HepG2 (cell line): ENCODE measurements around the gene HLA-C.

Source experiments
- MXI1 ChIP-seq: IDR thresholded peaks from 3 replicates; pipeline ENCODE4 v1.6.1; 2012; ENCODE audit warnings: low read depth, low read length, inconsistent platforms, borderline replicate concordance
- TGIF2 ChIP-seq: IDR thresholded peaks from 2 replicates; pipeline ENCODE4 v1.6.1; 2016; ENCODE audit warnings: control low read depth, missing compliant biosample characterization
- ZBTB49 ChIP-seq: sonication (generic); formaldehyde crosslinking; IDR thresholded peaks from 2 replicates; pipeline ENCODE4 v1.4.0; 2020; ENCODE audit warnings: missing genetic modification reagents, borderline replicate concordance
- ZNF556 ChIP-seq: sonication (generic); formaldehyde crosslinking; IDR thresholded peaks from 2 replicates; pipeline ENCODE4 v1.4.0; 2020; ENCODE audit warnings: mild to moderate bottlenecking, missing genetic modification reagents, borderline replicate concordance
- TF ChIP-seq, protein P1 (sequence below): sonication (generic); formaldehyde crosslinking; IDR thresholded peaks from 2 replicates; pipeline ENCODE4 v1.8.0; 2022; ENCODE audit warnings: mild to moderate bottlenecking, missing genetic modification reagents; ENCODE audit not compliant: insufficient replicate concordance

DNA sequence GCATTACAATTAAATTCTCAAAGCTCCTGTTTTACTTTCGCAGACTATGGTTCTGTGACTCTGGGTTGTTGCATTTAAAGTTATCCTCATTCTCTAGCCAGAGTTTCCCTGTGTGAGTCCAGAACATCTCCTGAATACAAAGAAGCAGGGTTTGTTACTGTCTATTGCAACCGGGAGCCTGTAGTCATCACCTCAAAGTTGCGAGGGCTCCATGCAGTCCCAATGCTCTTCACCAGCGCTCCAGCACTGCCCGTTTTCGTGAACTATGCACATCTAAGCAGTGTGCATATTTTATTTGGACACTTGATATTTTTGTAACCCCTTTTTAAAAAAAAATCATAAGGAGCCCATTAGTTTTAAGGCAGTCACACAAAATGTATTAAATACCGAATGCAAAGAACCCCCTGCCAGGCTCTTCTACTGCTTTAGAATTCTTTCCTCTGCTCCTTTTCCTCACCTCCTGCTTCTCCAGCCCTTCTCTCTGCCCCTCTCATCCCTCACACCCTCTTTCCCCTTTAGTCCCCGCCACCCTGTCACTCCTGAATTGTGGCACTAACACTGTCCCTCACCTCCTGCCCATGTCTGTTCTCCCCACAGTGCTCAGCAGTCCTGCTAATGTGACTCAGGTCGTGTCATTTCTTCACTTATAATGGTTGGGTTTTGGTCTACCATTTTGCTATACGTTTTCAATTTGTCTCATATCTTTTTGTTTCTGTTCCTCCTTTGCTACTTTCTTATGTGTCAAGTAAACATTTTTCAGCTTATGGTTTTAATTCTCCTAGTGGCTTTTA is 1.1 kb upstream of the HLA-C start:
- TF ChIP-seq TGIF2 (CRISPR knock-in tag) (no peak), ZBTB49 (no peak), MXI1 (no peak), ZNF556 (no peak)
- TF ChIP-seq, protein P1, sequence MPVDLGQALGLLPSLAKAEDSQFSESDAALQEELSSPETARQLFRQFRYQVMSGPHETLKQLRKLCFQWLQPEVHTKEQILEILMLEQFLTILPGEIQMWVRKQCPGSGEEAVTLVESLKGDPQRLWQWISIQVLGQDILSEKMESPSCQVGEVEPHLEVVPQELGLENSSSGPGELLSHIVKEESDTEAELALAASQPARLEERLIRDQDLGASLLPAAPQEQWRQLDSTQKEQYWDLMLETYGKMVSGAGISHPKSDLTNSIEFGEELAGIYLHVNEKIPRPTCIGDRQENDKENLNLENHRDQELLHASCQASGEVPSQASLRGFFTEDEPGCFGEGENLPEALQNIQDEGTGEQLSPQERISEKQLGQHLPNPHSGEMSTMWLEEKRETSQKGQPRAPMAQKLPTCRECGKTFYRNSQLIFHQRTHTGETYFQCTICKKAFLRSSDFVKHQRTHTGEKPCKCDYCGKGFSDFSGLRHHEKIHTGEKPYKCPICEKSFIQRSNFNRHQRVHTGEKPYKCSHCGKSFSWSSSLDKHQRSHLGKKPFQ (CRISPR knock-in tag): no peak
